H1 (cell line): ENCODE measurements around the gene SLC66A2. TPM values are rescaled to one million over a fixed set of nuclear protein-coding genes. Genes with fewer than 3 reads are reported as not detected.

Source experiments
- CTCF ChIA-PET: fragments of 300-600 bp; sonication (Branson Sonifier 250); formaldehyde crosslinking; loops from one replicate; lab custom pipeline; 2021; ENCODE audit not compliant: partially characterized antibody; lab: Charles Lee
- POLR2A ChIA-PET: fragments of 300-600 bp; sonication (Branson Sonifier 250); formaldehyde crosslinking; loops from one replicate; lab custom pipeline; 2021; ENCODE audit warnings: inconsistent platforms; ENCODE audit not compliant: partially characterized antibody; lab: Charles Lee
- DNase-seq, 2 experiments: peaks; one replicate each; pipeline versions ENCODE4 v3.0.0 to v3.0.0-alpha.2; 2010 to 2022; ENCODE audit warnings: low spot score in 2 of 2, low read depth in 1 of 2, mixed read lengths in 1 of 2
- FAIRE-seq: peaks from 2 replicates; lab custom pipeline; 2011; peaks lifted over from hg19 to GRCh38; lab: Jason Lieb, UNC
- H2AFZ ChIP-seq: 2 replicates; pipeline ENCODE4 v1.8.1; 2012; ENCODE audit warnings: low read length, inconsistent platforms
- H2AK5ac ChIP-seq: 2 replicates; pipeline ENCODE4 v1.6.1; 2013; ENCODE audit warnings: low read depth, low read length
- H2BK120ac ChIP-seq: replicated peaks from 2 replicates; pipeline ENCODE3; 2013; ENCODE audit warnings: low read depth, low read length, inconsistent platforms
- H2BK12ac ChIP-seq: 2 replicates; pipeline ENCODE4 v1.6.1; 2013; ENCODE audit warnings: low read depth, low read length
- H2BK15ac ChIP-seq: 2 replicates; pipeline ENCODE4 v1.6.1; 2013; ENCODE audit warnings: low read length
- H2BK20ac ChIP-seq: 2 replicates; pipeline ENCODE4 v1.6.1; 2013; ENCODE audit warnings: low read length
- H2BK5ac ChIP-seq: 2 replicates; pipeline ENCODE4 v1.6.1; 2013; ENCODE audit warnings: low read depth, low read length
- H3K14ac ChIP-seq: 2 replicates; pipeline ENCODE4 v1.6.1; 2013; ENCODE audit warnings: inconsistent platforms; ENCODE audit not compliant: insufficient read length
- H3K18ac ChIP-seq: 2 replicates; pipeline ENCODE4 v1.6.1; 2013; ENCODE audit warnings: low read length; ENCODE audit errors: extremely low read depth
- H3K23ac ChIP-seq: 2 replicates; pipeline ENCODE4 v1.6.1; 2013; ENCODE audit warnings: inconsistent platforms; ENCODE audit not compliant: insufficient read length
- H3K23me2 ChIP-seq: 2 replicates; pipeline ENCODE4 v1.6.1; 2013; ENCODE audit warnings: low read depth, low read length
- H3K27ac ChIP-seq: 2 replicates; pipeline ENCODE4 v1.6.1; 2011; ENCODE audit warnings: low read depth, low read length, inconsistent platforms
- H3K27me3 ChIP-seq, 4 experiments: replicated peaks in 1 of 4; 1 replicate in 1 of 4; 2 replicates in 3 of 4; pipeline versions ENCODE4 v1.6.1 to v1.8.1; 2011 to 2013; ENCODE audit warnings: low read length in 3 of 4, mild to moderate bottlenecking in 3 of 4, inconsistent platforms in 2 of 4, mixed read lengths in 2 of 4, moderate library complexity in 1 of 4; ENCODE audit not compliant: control insufficient read depth in 3 of 4, insufficient read depth in 3 of 4; ENCODE audit errors: extremely low read depth in 1 of 4
- H3K36me3 ChIP-seq, 4 experiments: 2 replicates each; pipeline versions ENCODE4 v1.6.1 to v1.8.1; 2011 to 2013; ENCODE audit warnings: mild to moderate bottlenecking in 4 of 4, low read length in 3 of 4, moderate library complexity in 2 of 4, control low read depth in 1 of 4, inconsistent platforms in 1 of 4; ENCODE audit not compliant: insufficient read depth in 4 of 4, control insufficient read depth in 2 of 4
- H3K4ac ChIP-seq: replicated peaks from 2 replicates; pipeline ENCODE3; 2013; ENCODE audit warnings: low read length, low read depth, mixed read lengths, inconsistent platforms; ENCODE audit not compliant: insufficient read length
- H3K4me1 ChIP-seq, 4 experiments: replicated peaks in 1 of 4; 1 replicate in 1 of 4; 2 replicates in 3 of 4; pipeline versions ENCODE4 v1.6.1 to v1.8.1; 2011 to 2013; ENCODE audit warnings: low read length in 3 of 4, inconsistent platforms in 2 of 4, mixed read lengths in 1 of 4; ENCODE audit not compliant: insufficient read depth in 4 of 4, control insufficient read depth in 3 of 4
- H3K4me2 ChIP-seq, 2 experiments: 2 replicates each; pipeline versions ENCODE4 v1.6.1 to v1.8.1; 2011 to 2013; ENCODE audit warnings: low read depth in 2 of 2, low read length in 2 of 2, control low read depth in 1 of 2, inconsistent platforms in 1 of 2, mild to moderate bottlenecking in 1 of 2; ENCODE audit not compliant: insufficient read depth in 1 of 2
- H3K4me3 ChIP-seq, 4 experiments: fragments of 200-600, 300-600 bp in 1 of 4; sonication (generic), shearing (Covaris generic), sonication (Bioruptor Twin) in 1 of 4; 2 replicates each; pipeline versions ENCODE4 v1.5.1 to v1.8.1; 2011 to 2016; ENCODE audit warnings: low read length in 4 of 4, low read depth in 3 of 4, control low read depth in 2 of 4, inconsistent platforms in 2 of 4, mild to moderate bottlenecking in 2 of 4, mixed read lengths in 1 of 4, moderate library complexity in 1 of 4; ENCODE audit not compliant: insufficient read depth in 2 of 4; ENCODE audit errors: extremely low read depth in 1 of 4
- H3K56ac ChIP-seq: replicated peaks from 2 replicates; pipeline ENCODE3; 2013; ENCODE audit warnings: low read depth, mild to moderate bottlenecking, mixed read lengths, low read length, inconsistent platforms; ENCODE audit not compliant: insufficient read length
- H3K79me1 ChIP-seq: 2 replicates; pipeline ENCODE4 v1.6.1; 2013; ENCODE audit warnings: low read depth, low read length, control low read depth
- H3K79me2 ChIP-seq, 2 experiments: 2 replicates each; pipeline versions ENCODE4 v1.6.1 to v1.8.1; 2012 to 2013; ENCODE audit warnings: low read length in 2 of 2, mild to moderate bottlenecking in 2 of 2, inconsistent platforms in 1 of 2; ENCODE audit not compliant: insufficient read depth in 2 of 2, control insufficient read depth in 1 of 2
- H3K9ac ChIP-seq, 4 experiments: replicated peaks in 1 of 4; 1 replicate in 1 of 4; 2 replicates in 3 of 4; pipeline versions ENCODE4 v1.6.1 to v1.8.1; 2011 to 2013; ENCODE audit warnings: low read depth in 3 of 4, low read length in 3 of 4, control low read depth in 2 of 4, mild to moderate bottlenecking in 2 of 4, moderate library complexity in 2 of 4, inconsistent platforms in 1 of 4; ENCODE audit errors: extremely low read depth in 1 of 4
- H3K9me3 ChIP-seq, 2 experiments: 2 replicates each; pipeline versions ENCODE4 v1.6.1 to v1.8.1; 2012 to 2013; ENCODE audit warnings: mild to moderate bottlenecking in 2 of 2, moderate library complexity in 2 of 2, control low read depth in 1 of 2, inconsistent platforms in 1 of 2, low read depth in 1 of 2, low read length in 1 of 2, mixed read lengths in 1 of 2; ENCODE audit not compliant: insufficient read depth in 2 of 2
- H4K20me1 ChIP-seq, 2 experiments: replicated peaks in 1 of 2; 2 replicates each; pipeline versions ENCODE3 to v1.8.1; 2011 to 2013; ENCODE audit warnings: inconsistent platforms in 2 of 2, low read length in 2 of 2, mild to moderate bottlenecking in 1 of 2; ENCODE audit not compliant: insufficient read depth in 2 of 2, control insufficient read depth in 1 of 2
- H4K5ac ChIP-seq: 2 replicates; pipeline ENCODE4 v1.6.1; 2013; ENCODE audit warnings: low read length, low read depth, mixed read lengths, inconsistent platforms; ENCODE audit not compliant: insufficient read length
- H4K8ac ChIP-seq: 2 replicates; pipeline ENCODE4 v1.8.0; 2013; ENCODE audit warnings: mild to moderate bottlenecking, moderate library complexity, low read length, inconsistent platforms; ENCODE audit not compliant: insufficient read depth; ENCODE audit errors: extremely low read depth
- H4K91ac ChIP-seq: replicated peaks from 2 replicates; pipeline ENCODE3; 2013; ENCODE audit warnings: low read length, mixed read lengths, inconsistent platforms; ENCODE audit not compliant: insufficient read length
- CBX5 ChIP-seq: fragments of 300-800, 300-1000 bp; sonication (generic); IDR thresholded peaks from 2 replicates; pipeline ENCODE4 v1.7.1; 2016; ENCODE audit warnings: antibody characterized with exemption, low read length, low read depth
- RAD21 ChIP-seq, 2 experiments: IDR thresholded peaks in 1 of 2; conservative IDR thresholded peaks in 1 of 2; 2 replicates each; pipeline ENCODE4 v1.6.1; 2011; ENCODE audit warnings: low read depth in 2 of 2, low read length in 2 of 2, improper control_type of control experiment in 1 of 2, inconsistent platforms in 1 of 2, mild to moderate bottlenecking in 1 of 2, moderate library complexity in 1 of 2
- WGBS, 2 experiments: shearing (Covaris generic) in 1 of 2; methylation state at CpG; one replicate each; pipeline versions ENCODE4 v1.1.6 to v1.1.7; 2013 to 2015; ENCODE audit warnings: low lambda C conversion rate in 2 of 2, mixed read lengths in 2 of 2, inconsistent platforms in 1 of 2, low coverage in 1 of 2, missing lambda C conversion rate in 1 of 2; ENCODE audit not compliant: insufficient replicate concordance in 2 of 2, insufficient coverage in 1 of 2, insufficient read length in 1 of 2; ENCODE audit errors: extremely low coverage in 1 of 2, missing lambda C conversion rate in 1 of 2; 5-methylcytosine and 5-hydroxymethylcytosine counted together
- polyA plus RNA-seq, 7 experiments: library from polyadenylated mRNA; depleted of rRNA in 3 of 7; stranded (reverse) in 5 of 7; unstranded in 2 of 7; fragments of >200 nt in 5 of 7; fragments of 200-250 nt in 2 of 7; gene quantifications; 1 replicate in 5 of 7; 2 replicates in 1 of 7; 4 replicates in 1 of 7; pipeline versions ENCODE4 v1.2.1 to v1.2.3, GENCODE V29; 2011 to 2013; ENCODE audit warnings: missing spikeins in 2 of 7, mixed read lengths in 2 of 7
- total RNA-seq: library from RNA; stranded (reverse); fragmentation: NEBNext Ultra II Directional; extraction: Animal tissue kit (Norgen Biotek cat#: 25700); gene quantifications from 2 replicates; pipeline ENCODE4 v1.2.1, GENCODE V29; 2021

SLC66A2 gene
- total and polyA plus RNA-seq, 2 of the 8 experiments (the other 6 are each of a cell fraction or from before 2014, with no cell fraction given) = 15.0 to 18.9 TPM

DNA sequence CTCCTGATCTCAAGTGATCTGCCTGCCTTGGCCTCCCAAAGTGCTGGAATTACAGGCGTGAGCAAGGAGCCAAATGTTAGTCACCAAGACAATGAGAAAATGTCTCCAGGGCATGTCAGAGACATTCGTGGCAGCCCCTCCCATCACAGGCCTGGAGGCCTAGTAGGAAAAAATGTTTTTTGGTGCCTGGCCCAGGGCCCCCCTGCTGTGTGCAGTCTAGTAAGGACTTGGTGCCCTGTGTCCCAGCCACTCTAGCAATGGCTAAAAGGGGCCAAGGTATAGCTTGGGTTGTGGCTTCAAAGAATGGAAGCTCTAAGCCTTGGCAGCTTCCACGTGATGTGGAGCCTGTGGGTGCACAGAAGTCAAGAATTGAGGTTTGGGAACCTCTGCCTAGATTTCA is 49.4 kb upstream of the SLC66A2 start:
- Histone ChIP-seq H4K91ac (no peak overlapping the region), H3K9me3 (peaks cover 15 to 17% of the 10 kb centered on the region in 2 experiments), H2BK20ac (no peak overlapping the region), H3K14ac (no peak overlapping the region)
- WGBS, 2 experiments = 88% methylated on average over 3 of the region's 3 CpGs; no CpG with 5 or more reads in 1 of the 2 experiments
- FAIRE-seq = no peak
- TF ChIP-seq RAD21 (IDR thresholded peaks at IDR 0.05 in 1 of 2, conservative IDR thresholded peaks at IDR 0.05 in 1 of 2; ENCODE audit: low read depth in 2 of 2, low read length in 2 of 2) (no peak), CBX5 (0 out of 2 replicates have a peak, but pooled peaks have one; percentile 51)
- TF ChIP-seq, all 59 proteins: peak for 1
- H3K23ac ChIP-seq = no peak overlapping the region
- no peak overlapping the region for H2AFZ ChIP-seq
- H4K8ac ChIP-seq = no peak overlapping the region; the same call in 1 of the 2 replicates
- no peak for DNase-seq
- H3K9ac ChIP-seq = no peak overlapping the region
- no peaks in the 10 kb centered on the region for H3K79me2 ChIP-seq
- no peak overlapping the region for H3K27ac ChIP-seq
- no peaks in the 10 kb centered on the region for H3K23me2 ChIP-seq
- ChIA-PET POLR2A (no interaction called here), CTCF (no interaction called here)
- no peak overlapping the region for H4K5ac ChIP-seq
- H3K4ac ChIP-seq = no peak overlapping the region
- no peak overlapping the region for H3K56ac ChIP-seq
- no peak overlapping the region for H2BK15ac ChIP-seq
- no peak overlapping the region for H3K4me2 ChIP-seq
- no peak overlapping the region for H3K4me3 ChIP-seq
- no peaks in the 10 kb centered on the region for H3K79me1 ChIP-seq
- no peak overlapping the region for H2AK5ac ChIP-seq
- H2BK5ac ChIP-seq = no peak overlapping the region
- H3K36me3 ChIP-seq = no peaks in the 10 kb centered on the region
- H3K4me1 ChIP-seq = no peaks in the 10 kb centered on the region
- H3K27me3 ChIP-seq = no peaks in the 10 kb centered on the region
- H2BK12ac ChIP-seq = no peak overlapping the region
- no peak overlapping the region for H3K18ac ChIP-seq
- no peak overlapping the region for H2BK120ac ChIP-seq
- H4K20me1 ChIP-seq = peaks cover 0 to 2% of the 10 kb centered on the region in 2 experiments
